GM21825 (cell line): ENCODE measurements around the gene NBEAL2.

Experiments
- ATAC-seq: cut with Tn5 transposase; IDR thresholded peaks from one replicate; pipeline ENCODE4 v1.9.1; 2021; ENCODE audit warnings: mild to moderate bottlenecking, moderate library complexity; ENCODE audit not compliant: unreplicated experiment

The NBEAL2 gene, protein sequence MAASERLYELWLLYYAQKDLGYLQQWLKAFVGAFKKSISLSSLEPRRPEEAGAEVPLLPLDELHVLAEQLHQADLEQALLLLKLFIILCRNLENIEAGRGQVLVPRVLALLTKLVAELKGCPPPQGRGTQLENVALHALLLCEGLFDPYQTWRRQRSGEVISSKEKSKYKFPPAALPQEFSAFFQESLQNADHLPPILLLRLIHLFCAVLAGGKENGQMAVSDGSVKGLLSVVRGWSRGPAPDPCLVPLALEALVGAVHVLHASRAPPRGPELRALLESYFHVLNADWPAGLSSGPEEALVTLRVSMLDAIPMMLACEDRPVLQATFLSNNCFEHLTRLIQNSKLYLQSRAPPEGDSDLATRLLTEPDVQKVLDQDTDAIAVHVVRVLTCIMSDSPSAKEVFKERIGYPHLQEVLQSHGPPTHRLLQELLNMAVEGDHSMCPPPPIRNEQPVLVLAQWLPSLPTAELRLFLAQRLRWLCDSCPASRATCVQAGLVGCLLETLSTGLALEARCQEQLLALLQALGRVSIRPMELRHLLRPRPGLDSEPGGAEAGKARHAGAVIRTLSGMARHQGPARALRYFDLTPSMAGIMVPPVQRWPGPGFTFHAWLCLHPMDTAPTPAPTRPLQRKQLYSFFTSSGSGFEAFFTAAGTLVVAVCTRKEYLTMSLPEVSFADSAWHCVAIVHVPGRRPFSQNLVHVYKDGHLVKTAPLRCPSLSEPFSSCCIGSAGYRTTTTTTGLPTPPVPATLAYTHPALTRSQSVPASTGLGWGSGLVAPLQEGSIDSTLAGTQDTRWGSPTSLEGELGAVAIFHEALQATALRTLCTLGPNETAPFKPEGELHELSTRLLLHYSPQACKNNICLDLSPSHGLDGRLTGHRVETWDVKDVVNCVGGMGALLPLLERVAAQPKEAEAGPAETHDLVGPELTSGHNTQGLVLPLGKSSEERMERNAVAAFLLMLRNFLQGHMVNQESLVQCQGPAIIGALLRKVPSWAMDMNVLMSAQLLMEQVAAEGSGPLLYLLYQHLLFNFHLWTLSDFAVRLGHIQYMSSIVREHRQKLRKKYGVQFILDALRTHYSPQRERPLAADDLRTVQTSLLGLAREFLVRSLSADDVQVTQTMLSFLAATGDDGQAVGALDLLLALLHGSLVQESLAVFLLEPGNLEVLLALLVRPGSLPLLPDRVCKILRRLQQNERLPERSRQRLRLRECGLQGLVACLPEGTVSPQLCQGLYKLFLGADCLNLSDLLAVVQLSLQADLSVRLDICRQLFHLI (N-terminal part only)

DNA sequence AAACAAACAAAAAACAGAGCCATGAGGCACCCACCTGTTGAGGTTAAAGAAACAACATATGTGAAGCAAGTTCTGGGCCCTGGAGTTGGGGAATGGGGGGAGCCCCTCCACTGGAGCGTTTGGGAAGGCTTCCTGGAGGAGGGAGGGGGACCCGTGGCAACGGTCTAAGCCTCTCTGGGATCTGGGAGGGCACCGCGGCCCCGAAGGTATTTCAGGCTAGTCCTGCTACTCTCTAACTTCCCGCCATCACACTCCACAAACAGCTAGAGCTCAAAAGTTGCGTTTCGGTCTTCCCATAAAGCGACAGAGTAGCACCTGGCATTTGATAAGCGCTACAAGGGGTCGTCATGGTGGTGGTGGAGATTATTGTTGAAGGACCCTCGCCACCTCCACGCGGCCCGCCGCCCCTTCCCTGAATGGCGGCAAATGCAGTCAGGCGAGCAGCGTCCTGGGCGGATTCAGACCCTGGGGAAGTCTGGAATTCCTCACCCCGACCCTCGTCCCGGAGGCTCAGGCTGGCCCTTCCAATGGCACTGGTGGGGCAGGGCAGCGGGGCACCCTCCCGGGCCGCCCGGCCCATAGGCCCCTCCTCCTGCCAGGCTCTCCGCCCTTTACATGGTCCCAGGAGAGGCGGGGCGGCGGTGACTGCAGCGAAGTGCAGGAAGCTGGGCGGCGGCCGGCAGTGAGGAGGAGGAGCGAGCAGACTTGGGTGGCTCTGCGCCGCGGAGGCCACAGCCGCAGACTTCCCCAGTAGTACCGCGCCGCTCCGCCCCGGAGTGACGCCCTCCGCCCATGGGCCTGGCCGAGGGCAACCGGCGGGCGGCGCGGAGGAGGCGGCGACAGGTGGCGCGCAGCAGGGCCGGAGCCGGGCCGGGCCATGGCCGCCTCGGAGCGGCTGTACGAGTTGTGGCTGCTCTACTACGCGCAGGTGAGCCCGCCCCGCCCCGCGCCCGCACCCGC lies at the start of gene NBEAL2:
Gene NBEAL2, plus strand, starts transcription at position 682 of the 960 bp plus-strand sequence. Its CDS starts 196 bp downstream, at position 878.
- ATAC-seq, result peak; percentile 71

DNA sequence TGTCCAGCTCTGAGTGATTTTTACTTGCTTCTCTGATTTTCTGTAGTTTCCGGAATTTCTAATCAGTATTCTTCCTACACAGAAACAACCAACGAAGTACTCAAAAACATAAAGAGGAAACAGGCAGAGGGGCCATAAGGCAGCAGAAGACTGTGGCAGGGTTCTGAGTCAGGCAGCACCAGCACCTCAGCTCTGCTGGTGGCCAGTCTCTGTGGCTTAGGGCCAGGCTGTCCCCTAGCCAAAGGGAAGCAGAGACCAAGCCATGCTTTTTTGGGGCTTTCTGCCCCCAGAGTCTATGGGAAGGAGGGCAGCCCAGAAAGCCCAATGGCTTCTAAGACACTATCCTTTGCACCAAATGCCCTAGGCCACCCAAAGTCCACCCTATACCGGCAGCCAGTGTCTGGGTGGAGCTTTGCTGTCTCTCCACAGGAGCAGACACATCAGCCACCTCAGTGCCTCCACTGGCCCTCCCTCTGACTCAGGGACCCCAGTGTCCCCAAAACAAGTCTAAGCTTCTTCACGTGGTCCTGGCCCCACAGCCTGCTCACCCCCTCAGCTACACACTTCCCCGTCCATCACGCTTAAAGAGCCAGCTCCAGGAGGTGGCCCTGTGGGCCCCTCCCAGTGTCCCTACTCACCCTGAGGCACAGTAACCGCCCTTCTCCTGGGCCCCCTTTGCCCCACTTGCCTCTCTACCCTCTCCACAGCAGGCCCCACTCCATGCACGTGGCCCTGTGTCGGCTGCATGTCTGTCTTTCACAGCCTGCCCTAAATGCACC lies 49.1 kb upstream of the NBEAL2 start:
- ATAC-seq, result no peak

DNA sequence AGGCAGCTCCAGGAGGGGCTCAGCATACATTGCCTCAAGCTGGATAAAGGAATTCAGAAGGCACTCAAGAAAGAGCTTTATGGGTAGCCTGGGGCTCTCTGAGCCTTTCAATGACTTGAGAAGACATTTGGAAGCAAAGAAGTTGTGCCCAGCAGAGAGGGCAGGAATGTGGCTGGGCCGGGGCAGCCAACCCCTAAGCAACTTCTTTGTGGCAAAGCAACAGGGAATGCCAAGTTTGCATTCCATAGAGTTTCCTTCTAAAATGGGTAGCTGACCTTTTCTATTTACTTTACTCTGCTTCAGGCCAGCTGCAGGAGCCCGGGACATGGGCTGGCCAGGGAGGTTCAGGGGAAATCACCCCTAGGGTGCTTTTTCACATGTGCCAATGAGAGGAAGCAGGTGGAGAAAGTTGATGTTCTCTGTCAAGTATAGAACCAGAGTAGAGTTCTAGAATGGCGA lies 48.5 kb upstream of the NBEAL2 start:
- peak; percentile 25 for ATAC-seq

DNA sequence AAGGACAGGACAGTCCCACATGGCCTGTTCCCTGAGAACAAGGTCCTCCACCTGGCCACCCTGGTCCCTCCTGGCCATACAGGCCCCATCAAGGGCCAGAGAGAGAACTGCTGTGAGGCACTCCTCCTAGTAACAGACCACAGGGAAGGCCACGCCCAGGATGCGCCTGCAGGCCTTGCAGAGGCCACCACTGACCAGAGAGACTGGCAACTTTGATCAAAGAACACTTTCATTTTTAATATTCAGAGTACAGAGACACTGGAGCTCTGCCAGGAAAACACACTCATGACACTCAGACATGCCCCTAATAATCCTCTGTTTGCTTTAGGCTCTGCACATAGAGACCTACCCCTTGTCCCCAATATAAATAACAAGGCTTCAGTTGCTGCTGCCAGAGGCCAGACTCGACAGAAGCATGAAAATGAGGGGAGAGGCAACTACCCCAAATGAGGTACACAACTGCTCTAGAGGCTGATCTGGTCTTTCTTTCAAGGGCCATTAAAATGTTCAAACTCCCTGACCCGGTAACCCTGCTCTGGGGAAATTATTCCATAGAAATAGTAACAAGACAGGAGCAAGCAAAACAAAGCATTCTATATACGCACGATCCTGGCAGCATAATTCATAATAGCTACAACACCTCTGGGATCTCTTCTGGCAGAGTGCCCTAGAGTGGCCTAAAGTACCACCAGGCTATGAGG lies 47.7 kb upstream of the NBEAL2 start:
- ATAC-seq, result no peak

DNA sequence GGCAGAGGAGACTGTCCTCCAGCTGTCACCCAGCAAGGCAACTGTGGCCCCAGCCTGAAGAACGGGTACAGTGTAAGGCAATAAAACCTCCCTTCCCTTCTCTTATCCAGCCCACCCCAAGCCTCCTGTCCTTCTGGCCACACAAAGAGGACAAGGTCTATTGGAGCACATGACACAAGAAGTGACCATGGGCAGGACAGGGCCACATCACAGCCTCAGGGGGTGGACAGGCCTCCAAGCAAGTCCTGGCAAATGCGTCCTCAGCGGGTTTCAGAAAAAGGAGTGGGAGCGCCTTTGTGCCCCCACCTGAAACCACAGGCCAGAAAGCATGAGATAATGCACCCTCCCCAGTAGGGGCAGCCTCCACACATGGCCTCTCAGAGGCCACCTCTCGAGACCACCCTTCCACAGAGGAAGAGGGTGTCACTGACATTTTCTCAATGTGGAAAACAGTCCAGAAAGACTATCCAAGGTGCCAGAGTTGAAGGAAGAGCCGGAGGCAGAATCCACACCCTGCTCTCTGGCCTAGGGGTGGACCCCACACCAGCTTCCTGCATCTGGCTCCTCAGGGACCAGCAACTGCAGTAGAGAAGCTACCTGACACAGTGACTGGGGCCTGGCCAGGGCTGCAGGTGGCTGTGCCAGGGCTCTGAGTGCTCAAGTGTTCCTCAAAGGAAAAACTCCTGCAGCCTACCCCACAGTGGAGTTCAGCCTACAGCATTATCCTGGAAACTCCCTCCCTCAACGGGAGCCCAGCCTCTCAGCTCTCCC lies 46.8 kb upstream of the NBEAL2 start:
- no peak for ATAC-seq

DNA sequence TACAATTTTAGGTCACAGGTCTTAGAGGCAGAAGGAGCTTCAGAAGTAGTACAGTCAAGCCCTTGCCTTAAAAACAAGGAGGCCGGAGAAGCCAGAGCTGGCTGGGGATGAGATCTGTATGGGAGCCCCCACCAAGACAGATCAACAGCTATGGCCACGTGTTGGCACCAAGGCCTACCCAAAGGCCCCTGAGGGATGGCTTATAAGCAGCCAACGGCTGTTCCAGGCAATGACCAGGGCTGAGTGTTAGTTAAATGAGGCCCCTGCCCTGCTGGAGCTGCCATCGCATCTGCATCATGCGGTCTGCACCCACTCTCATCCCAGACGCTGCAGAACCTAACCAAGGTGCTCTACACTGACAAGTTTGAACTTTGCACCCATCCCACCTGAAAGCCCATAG lies 46.2 kb upstream of the NBEAL2 start:
- ATAC-seq, result no peak

DNA sequence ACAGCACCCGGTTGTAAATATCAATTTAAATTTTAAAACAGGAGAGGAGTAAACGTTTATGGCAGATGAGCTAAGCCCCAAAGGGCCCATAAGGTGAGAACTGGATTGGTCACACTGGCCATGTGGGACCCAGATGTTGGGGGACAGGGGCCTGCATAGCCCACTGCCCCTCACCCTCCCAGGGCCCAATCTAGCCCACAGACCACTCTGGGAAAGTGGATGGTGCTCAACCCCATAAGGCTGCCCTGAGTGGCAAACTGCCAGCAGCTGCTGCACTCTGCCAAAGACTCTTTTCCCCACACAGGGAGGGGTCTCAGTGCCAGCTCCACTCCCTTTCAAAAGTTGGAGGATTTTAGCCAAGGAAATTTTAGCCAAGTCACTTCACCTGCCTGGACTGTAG lies 45.4 kb upstream of the NBEAL2 start:
- no peak for ATAC-seq

DNA sequence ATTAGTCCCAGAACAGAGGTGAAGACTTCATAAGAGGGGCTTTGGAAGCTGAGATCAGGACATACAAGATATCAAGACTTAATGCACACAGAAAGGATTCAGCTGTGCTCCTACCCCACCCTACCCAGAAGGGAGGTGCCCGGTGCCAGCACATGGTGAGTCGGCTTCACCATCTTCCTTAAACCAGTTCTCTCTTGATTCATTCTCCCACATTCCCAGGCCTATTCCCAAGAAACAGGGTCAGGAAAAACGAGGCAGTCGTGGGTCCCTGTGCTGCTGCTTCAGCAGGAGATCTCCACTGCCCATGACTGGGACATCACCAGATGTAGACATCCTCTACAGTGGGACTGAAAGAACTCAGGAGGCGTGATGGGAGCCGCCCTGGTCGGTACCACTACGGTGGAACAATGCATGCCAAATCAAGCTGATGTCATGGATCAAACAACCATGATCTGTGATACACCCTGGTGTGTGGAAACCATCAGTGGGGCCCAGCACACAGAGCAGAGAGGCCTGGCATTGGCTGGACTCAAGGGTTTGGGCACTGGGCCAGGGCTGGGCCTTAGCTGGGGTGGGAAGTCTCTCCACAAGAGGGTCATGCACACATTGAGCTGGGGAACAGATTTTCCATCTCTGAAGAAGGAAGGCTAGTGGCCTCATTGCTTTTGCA lies 44.8 kb upstream of the NBEAL2 start:
- ATAC-seq, result no peak

DNA sequence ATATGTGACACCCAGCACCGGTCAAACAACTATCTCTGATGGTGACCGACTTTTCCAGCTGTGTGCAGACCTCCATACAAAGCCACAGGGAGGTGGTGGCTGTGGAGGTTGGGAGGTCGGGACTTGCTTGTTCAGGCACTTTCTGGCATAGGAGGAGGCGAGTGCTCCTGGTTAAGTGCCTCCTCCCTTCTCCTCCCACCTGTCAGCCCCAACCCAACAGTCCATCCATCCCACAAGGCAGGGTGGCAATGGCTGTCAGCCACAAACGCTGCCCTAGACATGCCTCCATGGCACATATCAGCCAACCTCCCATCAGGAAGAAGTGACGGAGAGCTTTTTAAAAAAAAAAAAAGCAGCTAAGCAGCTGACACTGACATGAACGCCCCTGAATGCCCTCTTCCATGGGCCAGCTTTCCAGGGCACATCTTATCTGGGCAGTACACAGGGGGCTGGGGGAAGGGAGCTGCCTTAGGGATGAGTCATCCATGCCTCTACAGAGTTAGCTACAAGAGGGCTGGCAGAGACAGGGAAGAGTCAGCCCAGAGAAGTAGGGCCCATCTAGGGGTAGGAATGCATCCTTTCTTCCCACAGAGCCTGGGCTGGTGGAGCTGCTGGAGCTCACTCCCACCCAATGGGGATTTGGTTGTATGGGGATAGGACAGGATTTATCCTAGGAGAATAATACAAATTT lies 44.2 kb upstream of the NBEAL2 start:
- ATAC-seq, result no peak

DNA sequence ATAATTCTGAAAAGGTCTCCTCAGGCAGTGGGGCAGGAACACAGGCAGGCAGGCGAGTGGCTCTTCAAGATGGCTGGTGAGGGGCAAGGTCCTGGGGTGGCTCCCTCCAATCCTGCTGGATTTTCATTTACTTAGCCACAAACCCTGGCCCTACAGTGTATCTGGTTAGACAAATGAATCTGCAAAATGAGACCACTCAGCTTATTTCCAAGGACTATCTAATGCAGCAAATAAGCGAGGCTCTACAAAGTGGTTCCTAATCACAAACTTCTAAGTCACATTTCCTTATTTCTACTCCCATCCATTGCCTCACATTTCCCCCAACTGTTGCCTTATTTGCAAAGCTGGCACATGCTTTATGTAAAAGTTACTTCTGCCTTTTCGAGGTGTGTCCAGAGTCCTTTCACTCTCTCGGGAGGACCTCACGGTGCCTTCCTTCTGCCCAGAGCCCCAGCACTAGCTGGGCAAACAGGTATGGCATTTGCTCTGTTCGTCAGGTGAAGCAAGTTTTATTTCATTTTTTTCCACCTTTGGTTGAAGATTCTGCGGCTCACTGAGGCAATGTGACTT lies 43.4 kb upstream of the NBEAL2 start:
- no peak for ATAC-seq

DNA sequence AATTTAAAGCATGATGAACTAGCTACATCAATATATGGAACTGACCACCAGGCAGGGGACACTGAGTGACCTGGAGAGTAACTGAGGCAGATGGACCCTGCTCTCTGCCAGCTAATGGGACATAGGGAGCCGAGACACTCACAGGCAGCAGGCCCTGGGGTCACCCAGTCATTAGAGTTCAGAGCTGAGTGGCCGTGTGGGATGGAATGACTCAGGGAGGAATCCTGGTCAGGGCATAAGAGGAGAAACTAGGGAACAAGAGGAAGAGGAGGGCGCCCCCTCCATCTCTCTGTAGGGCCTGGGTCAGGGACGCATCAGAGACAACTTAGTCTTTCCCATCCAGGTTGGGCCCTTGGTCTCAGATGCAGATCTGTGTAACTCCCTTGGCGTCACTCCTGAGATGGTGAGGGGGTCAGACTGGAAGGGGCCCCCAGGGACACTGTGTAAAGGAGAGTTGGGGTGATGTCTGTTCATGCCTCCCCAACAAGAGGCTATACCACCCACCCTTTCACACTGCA lies 42.7 kb upstream of the NBEAL2 start:
- no peak for ATAC-seq

DNA sequence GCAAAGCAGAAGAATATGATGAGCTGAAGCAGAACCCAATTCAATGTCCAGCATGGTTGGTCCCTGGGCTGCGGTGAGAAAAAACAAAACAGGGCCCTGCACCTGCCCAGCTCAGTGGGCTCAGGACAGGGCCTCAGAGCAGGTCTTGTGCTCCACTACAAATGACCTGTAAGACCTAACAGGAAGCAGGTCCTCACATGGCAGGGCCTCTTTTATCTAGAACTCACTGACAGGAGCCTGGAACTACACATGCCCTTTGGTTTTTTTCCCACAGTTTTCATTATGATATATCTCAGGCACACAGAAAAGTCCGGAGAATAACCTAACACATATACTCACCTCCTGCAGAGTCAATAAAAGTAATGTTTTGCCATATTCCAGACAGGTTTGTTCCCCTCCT lies 41.3 kb upstream of the NBEAL2 start:
- ATAC-seq, result no peak

DNA sequence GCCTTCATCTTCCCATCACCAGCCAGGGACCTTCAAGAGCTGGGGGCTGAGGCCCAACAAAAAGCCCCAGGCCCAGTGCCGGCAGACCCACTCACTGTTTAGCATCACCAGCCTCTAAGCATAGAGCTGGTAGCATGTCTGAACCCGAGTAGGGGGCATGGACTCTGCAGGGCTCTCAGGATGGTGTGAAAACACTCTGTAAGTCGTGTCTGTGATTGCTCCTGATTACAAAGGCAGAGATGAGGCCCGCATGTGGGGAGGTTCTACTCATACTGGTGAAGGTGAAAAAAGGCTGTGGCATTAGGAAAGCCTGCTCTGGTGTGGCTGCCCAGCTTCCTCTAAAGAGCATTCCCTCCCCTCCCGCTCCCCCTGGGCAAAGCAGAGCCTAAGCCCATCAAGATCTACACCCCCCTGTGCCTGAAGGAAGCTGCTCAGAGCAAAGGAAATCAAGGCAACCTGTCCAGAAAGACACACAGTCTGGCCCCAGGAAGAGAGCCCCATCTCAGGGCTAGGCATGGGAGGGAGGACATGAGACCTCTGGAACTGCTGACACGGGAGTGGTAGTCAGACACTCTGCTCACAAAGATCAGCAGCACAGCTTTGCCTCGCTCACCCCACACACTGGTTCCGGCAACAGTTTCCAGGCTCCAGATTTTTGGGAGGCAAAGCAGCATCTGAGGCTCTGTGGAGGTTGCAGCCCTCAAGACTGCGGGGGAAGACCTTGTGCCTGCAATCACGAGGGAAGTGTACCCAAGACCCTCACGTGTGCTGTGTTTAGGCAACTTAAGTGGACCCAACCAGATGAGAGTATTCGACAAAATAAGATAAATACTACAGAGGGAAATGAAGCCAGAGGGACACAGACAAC lies 39.7 kb upstream of the NBEAL2 start:
- no peak for ATAC-seq

DNA sequence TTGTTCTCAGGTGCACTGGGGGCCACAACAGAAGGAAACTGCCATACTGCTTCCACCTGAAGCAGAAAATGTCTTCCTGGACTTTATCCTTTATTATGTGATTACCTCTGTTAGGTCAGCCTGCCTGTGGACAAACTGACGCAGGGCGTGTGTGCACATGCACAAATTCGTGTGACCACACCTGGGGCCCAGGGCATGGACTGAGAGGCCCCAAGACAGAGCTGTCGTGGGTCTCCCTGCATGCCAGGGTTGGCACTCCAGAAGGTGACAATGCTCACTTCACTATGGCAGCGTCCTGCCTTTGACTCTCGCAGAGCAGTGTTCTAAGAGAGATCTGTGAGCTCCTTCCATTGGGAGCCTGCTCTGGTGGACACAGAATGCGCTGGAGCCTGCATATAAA lies 37.4 kb upstream of the NBEAL2 start:
- no peak for ATAC-seq
